AG04450 (cell line): Measurements from ENCODE around the gene PRR33. TPM values are rescaled to one million over a fixed set of nuclear protein-coding genes. Genes with fewer than 3 reads are reported as not detected.
"Not testable (repeated sequence)": the region's sequence is repeated elsewhere in the genome, so short reads cannot be mapped to it uniquely, and the experiment has no call there.

Source experiments
- CTCF ChIA-PET: fragments of 300-600, 350-600 bp; formaldehyde crosslinking; extraction: SDS; loops from one replicate; lab custom pipeline; 2022; ENCODE audit warnings: antibody characterized with exemption, inconsistent platforms; lab: Charles Lee
- POLR2A ChIA-PET: fragments of 350-600 bp; formaldehyde crosslinking; extraction: SDS; loops from one replicate; lab custom pipeline; 2021; ENCODE audit warnings: antibody characterized with exemption, inconsistent platforms; lab: Yijun Ruan, JAX
- DNase-seq: peaks from one replicate; pipeline ENCODE4 v3.0.0-alpha.2; 2011; ENCODE audit warnings: low read depth, low spot score
- H3K27ac ChIP-seq: one replicate; pipeline ENCODE4 v1.5.1; 2012; ENCODE audit warnings: low read depth, low read length, control low read depth
- H3K27me3 ChIP-seq: one replicate; pipeline ENCODE4 v1.6.0; 2012; ENCODE audit warnings: low read length; ENCODE audit not compliant: control insufficient read depth, insufficient read depth
- H3K4me3 ChIP-seq: 2 replicates; pipeline ENCODE4 v1.5.1; 2011; ENCODE audit warnings: mild to moderate bottlenecking, low read depth, low read length, control low read depth
- H3K9me3 ChIP-seq: 2 replicates; pipeline ENCODE4 v1.5.1; 2012; ENCODE audit warnings: low read length; ENCODE audit not compliant: control insufficient read depth, insufficient read depth
- polyA plus RNA-seq: library from polyadenylated mRNA; depleted of rRNA; stranded (reverse); fragments of >200 nt; gene quantifications from 2 replicates; pipeline ENCODE4 v1.2.3, GENCODE V29; 2011
- TF ChIP-seq, protein P1 (sequence below): IDR thresholded peaks from 2 replicates; pipeline ENCODE4 v1.5.1; 2011; ENCODE audit warnings: low read depth, low read length, control low read depth, inconsistent platforms

The PRR33 gene
- polyA plus RNA-seq, 1 experiment = not detected

DNA sequence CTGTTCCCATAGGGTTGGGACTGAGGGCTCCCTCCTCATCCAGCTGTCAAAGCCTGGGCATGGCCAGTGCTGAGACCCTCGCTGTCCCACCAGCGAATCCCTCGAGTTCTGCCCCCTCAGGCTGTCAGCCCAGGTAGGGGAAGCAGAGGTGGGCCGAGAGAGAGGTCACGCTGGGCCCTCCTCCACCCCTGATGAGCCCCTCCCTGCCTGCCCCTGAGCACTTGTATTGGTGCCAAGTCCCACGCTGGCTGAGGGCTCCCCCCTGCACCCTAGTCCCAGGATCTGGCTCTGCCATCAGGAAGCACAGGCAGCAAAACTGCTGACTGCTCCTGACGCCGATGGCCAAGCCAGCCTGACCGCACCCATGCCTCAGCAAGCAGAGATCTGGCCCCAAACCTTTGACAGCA lies 3.3 kb downstream of the PRR33 start:
- CTCF ChIA-PET = no interaction called here
- Histone ChIP-seq H3K27me3 (peaks cover 20% of the 10 kb centered on the region), H3K9me3 (no peaks in the 10 kb centered on the region), H3K27ac (no peak overlapping the region), H3K4me3 (no peak overlapping the region)
- DNase-seq = no peak
- POLR2A ChIA-PET = no interaction called here
- TF ChIP-seq, protein P1, sequence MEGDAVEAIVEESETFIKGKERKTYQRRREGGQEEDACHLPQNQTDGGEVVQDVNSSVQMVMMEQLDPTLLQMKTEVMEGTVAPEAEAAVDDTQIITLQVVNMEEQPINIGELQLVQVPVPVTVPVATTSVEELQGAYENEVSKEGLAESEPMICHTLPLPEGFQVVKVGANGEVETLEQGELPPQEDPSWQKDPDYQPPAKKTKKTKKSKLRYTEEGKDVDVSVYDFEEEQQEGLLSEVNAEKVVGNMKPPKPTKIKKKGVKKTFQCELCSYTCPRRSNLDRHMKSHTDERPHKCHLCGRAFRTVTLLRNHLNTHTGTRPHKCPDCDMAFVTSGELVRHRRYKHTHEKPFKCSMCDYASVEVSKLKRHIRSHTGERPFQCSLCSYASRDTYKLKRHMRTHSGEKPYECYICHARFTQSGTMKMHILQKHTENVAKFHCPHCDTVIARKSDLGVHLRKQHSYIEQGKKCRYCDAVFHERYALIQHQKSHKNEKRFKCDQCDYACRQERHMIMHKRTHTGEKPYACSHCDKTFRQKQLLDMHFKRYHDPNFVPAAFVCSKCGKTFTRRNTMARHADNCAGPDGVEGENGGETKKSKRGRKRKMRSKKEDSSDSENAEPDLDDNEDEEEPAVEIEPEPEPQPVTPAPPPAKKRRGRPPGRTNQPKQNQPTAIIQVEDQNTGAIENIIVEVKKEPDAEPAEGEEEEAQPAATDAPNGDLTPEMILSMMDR = no peak

DNA sequence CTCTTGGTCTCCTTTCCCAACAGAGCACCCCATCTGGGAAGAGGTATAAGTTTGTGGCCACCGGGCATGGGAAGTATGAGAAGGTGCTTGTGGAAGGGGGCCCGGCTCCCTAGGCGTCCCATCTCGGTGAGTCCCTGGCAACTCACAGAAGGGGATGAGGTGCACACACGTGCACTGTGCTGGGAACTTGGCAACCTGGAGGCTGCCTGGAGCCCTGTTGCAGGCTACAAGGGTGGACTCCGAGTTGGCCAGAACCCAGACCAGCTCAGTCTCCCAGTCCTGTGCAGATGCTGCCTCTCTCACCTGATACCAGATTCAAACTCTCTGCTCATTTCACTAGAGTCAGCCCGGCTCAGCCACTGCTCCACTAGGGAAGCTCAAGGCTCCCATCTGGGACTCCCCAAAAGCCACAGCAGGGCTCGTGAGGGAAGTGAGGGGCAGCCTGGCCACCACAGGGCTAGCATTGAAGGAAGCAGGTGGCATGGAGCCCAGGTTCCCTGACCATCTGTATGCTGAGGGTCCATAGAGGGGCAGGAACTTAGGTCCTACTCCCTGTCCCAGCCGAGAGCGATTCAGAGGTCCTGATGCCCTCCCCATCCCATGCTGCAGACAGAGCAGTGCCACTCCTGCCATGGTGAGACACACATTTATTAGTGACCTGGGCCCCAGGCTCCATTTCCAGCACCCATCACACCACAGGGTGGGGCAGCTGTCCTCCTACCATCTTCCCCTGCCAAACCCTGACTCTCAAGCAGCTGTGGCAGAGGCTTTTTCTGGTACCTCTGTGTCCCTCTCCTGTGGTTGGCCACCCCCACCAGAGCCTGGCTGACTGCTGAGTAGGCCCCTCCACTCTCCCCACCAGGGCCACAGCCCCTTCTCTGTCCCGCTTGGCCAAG lies 4.0 kb downstream of the PRR33 start:
- TF ChIP-seq, protein P1 = no peak
- Histone ChIP-seq H3K27ac (no peak overlapping the region), H3K27me3 (peaks cover 24% of the 10 kb centered on the region), H3K9me3 (no peaks in the 10 kb centered on the region), H3K4me3 (no peak overlapping the region)
- CTCF ChIA-PET = no interaction called here
- POLR2A ChIA-PET = no interaction called here
- DNase-seq = no peak

DNA sequence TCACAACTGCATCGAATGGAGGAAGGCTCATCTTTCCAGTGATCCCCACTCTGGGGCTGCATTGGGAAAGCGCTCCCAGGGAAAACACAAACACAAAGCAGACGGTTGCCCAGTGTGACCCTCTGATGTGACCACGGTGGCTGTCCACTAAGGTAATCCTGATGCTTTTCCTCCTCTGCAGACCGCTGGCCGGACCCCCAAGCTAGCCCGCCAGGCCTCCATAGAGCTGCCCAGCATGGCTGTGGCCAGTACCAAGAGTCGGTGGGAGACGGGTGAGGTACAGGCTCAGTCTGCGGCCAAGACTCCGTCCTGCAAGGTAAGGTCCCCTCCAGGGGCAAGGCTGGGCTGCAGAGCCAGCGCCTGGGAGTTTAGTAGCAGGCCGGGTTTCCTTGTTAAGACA lies 5.1 kb downstream of the PRR33 start:
- CTCF ChIA-PET, H3K27ac ChIP-seq, POLR2A ChIA-PET, H3K9me3 ChIP-seq, H3K4me3 ChIP-seq, DNase-seq: not testable (repeated sequence)
- peaks cover 21% of the 10 kb centered on the region for H3K27me3 ChIP-seq

DNA sequence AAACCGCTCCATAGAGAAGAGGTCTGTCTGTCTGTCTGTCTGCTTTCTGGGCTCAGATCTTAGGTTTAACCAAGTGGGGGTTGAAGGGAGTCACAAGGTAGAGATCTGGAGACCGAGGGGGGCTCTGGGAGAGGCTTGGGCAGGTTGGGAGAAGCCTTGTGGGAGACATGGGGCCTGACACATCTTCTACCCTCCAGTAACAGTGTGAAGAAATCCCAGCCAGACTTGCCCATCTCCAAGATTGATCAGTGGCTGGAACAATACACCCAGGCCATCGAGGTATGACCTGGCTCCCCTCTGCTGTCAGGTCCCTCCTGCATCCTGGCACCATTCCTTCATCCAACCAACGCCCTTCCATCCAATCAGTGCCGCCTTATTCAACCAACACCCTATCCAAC lies 7.4 kb downstream of the PRR33 start:
- peaks cover 18% of the 10 kb centered on the region for H3K27me3 ChIP-seq
- TF ChIP-seq, protein P1 = no peak
- no peak overlapping the region for H3K27ac ChIP-seq
- ChIA-PET POLR2A (no interaction called here), CTCF (interaction anchor here (0.8 to 3.3 kb wide), 4 partner anchors 114 to 272 kb away, joined by 3 to 47 read pairs (median 14); no protein-coding TSS in a partner anchor)
- DNase-seq = no peak
- H3K4me3 ChIP-seq = no peak overlapping the region
- no peaks in the 10 kb centered on the region for H3K9me3 ChIP-seq

DNA sequence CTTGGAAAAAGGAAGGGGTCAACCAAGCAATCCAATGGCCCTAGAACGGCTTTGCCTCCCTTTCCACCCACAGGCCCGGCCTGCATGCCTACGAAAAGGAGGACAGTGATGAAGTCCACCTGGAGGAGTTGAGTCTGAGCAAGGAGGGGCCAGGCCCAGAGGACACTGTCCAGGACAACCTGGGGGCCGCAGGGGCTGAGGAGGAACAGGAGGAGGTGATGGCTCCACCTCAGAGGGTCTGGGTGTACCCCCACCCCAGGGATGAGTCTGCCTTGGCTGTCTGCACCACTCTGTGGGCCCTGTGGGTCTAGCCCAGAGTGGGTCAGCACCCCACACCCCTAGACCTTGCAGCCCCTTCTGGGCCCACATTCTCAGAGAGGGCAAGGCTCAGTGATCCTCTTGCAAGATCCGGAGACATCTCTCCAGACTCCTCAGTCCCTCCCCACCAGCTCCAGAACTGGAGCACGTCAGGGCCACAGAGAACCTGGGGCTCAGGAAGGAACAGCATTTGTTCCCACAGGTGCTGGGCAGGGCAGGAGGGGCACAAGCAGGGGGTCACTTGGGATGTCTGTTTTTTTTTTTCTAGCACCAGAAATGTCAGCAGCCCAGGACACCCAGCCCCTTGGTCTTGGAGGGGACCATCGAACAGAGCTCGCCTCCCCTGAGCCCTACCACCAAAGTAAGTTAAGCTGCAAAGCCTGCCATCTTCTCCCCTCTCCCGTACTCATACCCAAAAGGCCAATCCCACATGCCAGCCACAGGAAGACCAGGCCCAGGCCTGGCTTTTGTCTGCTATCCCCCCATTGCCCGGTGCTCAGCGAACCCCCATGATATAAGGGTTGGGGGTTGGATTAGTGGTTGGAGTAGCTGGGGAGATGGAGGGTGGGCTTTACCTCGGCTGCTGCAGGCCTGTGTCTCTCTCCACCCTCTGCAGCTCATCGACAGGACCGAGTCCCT lies 8.1 kb downstream of the PRR33 start:
- ChIA-PET POLR2A (no interaction called here), CTCF (interaction anchor here (0.8 to 3.3 kb wide), 6 partner anchors 10 to 272 kb away, joined by 3 to 47 read pairs (median 6); no protein-coding TSS in a partner anchor)
- DNase-seq = no peak
- H3K4me3 ChIP-seq = no peak overlapping the region
- no peaks in the 10 kb centered on the region for H3K9me3 ChIP-seq
- peaks cover 14% of the 10 kb centered on the region for H3K27me3 ChIP-seq
- TF ChIP-seq, protein P1 = no peak
- H3K27ac ChIP-seq = no peak overlapping the region
